HepG2 (cell line): ENCODE data around the gene CNBD2. TPM values are rescaled to one million over a fixed set of nuclear protein-coding genes. Genes with fewer than 3 reads are reported as not detected.

Experiments
- BRD4 ChIP-seq: sonication (generic); formaldehyde crosslinking; IDR thresholded peaks from 2 replicates; pipeline ENCODE4 v1.4.0; 2020; ENCODE audit warnings: missing genetic modification reagents
- GABPA ChIP-seq, 2 experiments: IDR thresholded peaks; 2 replicates each; pipeline ENCODE4 v1.6.1; 2011 to 2016; ENCODE audit warnings: low read depth in 2 of 2, low read length in 1 of 2, missing biosample characterization in 1 of 2, missing genetic modification characterization in 1 of 2
- HOXA3 ChIP-seq: sonication (generic); formaldehyde crosslinking; IDR thresholded peaks from 2 replicates; pipeline ENCODE4 v1.5.0; 2020; ENCODE audit warnings: missing genetic modification reagents
- KLF9 ChIP-seq: IDR thresholded peaks from 2 replicates; pipeline ENCODE4 v1.6.1; 2016; ENCODE audit warnings: low read depth
- MEIS1 ChIP-seq: sonication (generic); formaldehyde crosslinking; IDR thresholded peaks from 2 replicates; pipeline ENCODE4 v1.9.0; 2021; ENCODE audit warnings: mild to moderate bottlenecking, missing genetic modification reagents, moderate library complexity, borderline replicate concordance
- MTERF4 ChIP-seq: sonication (generic); formaldehyde crosslinking; IDR thresholded peaks from 2 replicates; pipeline ENCODE4 v1.8.0; 2023; ENCODE audit warnings: mild to moderate bottlenecking, missing genetic modification reagents
- NBN ChIP-seq: fragments of 450-650 bp; conservative IDR thresholded peaks from 2 replicates; pipeline ENCODE4 v1.6.1; 2017
- NFYC ChIP-seq: IDR thresholded peaks from 2 replicates; pipeline ENCODE4 v1.6.1; 2016; ENCODE audit warnings: missing genetic modification reagents, missing compliant biosample characterization
- NKX3-1 ChIP-seq: sonication (generic); formaldehyde crosslinking; IDR thresholded peaks from 2 replicates; pipeline ENCODE4 v1.5.0; 2020; ENCODE audit warnings: missing genetic modification reagents
- RBAK ChIP-seq: sonication (generic); formaldehyde crosslinking; IDR thresholded peaks from 2 replicates; pipeline ENCODE4 v1.5.1; 2020; ENCODE audit warnings: mild to moderate bottlenecking, missing genetic modification reagents
- TCF7L2 ChIP-seq: IDR thresholded peaks from 2 replicates; pipeline ENCODE4 v1.6.1; 2011; ENCODE audit warnings: mild to moderate bottlenecking, low read depth, low read length, moderate library complexity
- TFE3 ChIP-seq: IDR thresholded peaks from 2 replicates; pipeline ENCODE4 v1.6.1; 2016
- TOPORS ChIP-seq: sonication (generic); formaldehyde crosslinking; IDR thresholded peaks from 2 replicates; pipeline ENCODE4 v1.8.0; 2023; ENCODE audit warnings: mild to moderate bottlenecking, missing genetic modification reagents
- YEATS2 ChIP-seq: sonication (generic); formaldehyde crosslinking; IDR thresholded peaks from 2 replicates; pipeline ENCODE4 v1.4.0; 2020; ENCODE audit warnings: missing genetic modification reagents, borderline replicate concordance
- YY1 ChIP-seq: IDR thresholded peaks from 2 replicates; pipeline ENCODE4 v1.6.1; 2011; ENCODE audit warnings: low read length, low read depth, moderate library complexity, mild to moderate bottlenecking; ENCODE audit not compliant: insufficient read depth, insufficient replicate concordance
- ZMYM4 ChIP-seq: sonication (generic); formaldehyde crosslinking; IDR thresholded peaks from 2 replicates; pipeline ENCODE4 v1.8.1; 2023; ENCODE audit warnings: mild to moderate bottlenecking, missing genetic modification reagents
- ZNF101 ChIP-seq: sonication (generic); formaldehyde crosslinking; IDR thresholded peaks from 2 replicates; pipeline ENCODE4 v1.4.0; 2020; ENCODE audit warnings: mild to moderate bottlenecking, low read depth, missing genetic modification reagents, borderline replicate concordance
- ZNF354B ChIP-seq: sonication (generic); formaldehyde crosslinking; IDR thresholded peaks from 2 replicates; pipeline ENCODE4 v1.8.0; 2022; ENCODE audit warnings: mild to moderate bottlenecking, missing genetic modification reagents
- ZNF432 ChIP-seq: sonication (generic); formaldehyde crosslinking; IDR thresholded peaks from 2 replicates; pipeline ENCODE4 v1.5.0; 2020; ENCODE audit warnings: missing genetic modification reagents, mild to moderate bottlenecking, borderline replicate concordance
- ZNF501 ChIP-seq: sonication (generic); formaldehyde crosslinking; IDR thresholded peaks from 2 replicates; pipeline ENCODE4 v1.5.1; 2020; ENCODE audit warnings: mild to moderate bottlenecking, moderate library complexity, missing genetic modification reagents
- ZNF503 ChIP-seq: sonication (generic); formaldehyde crosslinking; IDR thresholded peaks from 2 replicates; pipeline ENCODE4 v1.4.0; 2020; ENCODE audit warnings: missing genetic modification reagents
- ZNF513 ChIP-seq: sonication (generic); formaldehyde crosslinking; conservative IDR thresholded peaks from 2 replicates; pipeline ENCODE4 v1.5.0; 2020; ENCODE audit warnings: missing genetic modification reagents
- ZNF605 ChIP-seq: sonication (generic); formaldehyde crosslinking; IDR thresholded peaks from 2 replicates; pipeline ENCODE4 v1.8.0; 2022; ENCODE audit warnings: mild to moderate bottlenecking, missing genetic modification reagents
- ZNF652 ChIP-seq: IDR thresholded peaks from 2 replicates; pipeline ENCODE4 v1.6.1; 2016; ENCODE audit warnings: low read depth, borderline replicate concordance
- ZSCAN9 ChIP-seq: IDR thresholded peaks from 2 replicates; pipeline ENCODE4 v1.6.1; 2016; ENCODE audit warnings: borderline replicate concordance
- polyA plus RNA-seq, 8 experiments: library from polyadenylated mRNA; depleted of rRNA in 3 of 8; stranded (reverse) in 7 of 8; unstranded in 1 of 8; fragments of >200 nt; fragmentation: Illumina TruSeq in 4 of 8; extraction: Trizol in 4 of 8; gene quantifications; 2 replicates each; pipeline versions ENCODE4 v1.2.1 to v1.2.3, GENCODE V29; 2011 to 2016; ENCODE audit warnings: low read depth in 4 of 8, missing spikeins in 1 of 8, mixed read lengths in 1 of 8; ENCODE audit not compliant: insufficient read depth in 1 of 8
- total RNA-seq, 5 experiments: library from RNA; depleted of rRNA; stranded (reverse); fragments of >200 nt; fragmentation: Illumina TruSeq; extraction: Trizol; gene quantifications; 2 replicates each; pipeline ENCODE4 v1.2.3, GENCODE V29; 2016; ENCODE audit warnings: low read depth in 1 of 5

CNBD2 gene
- total and polyA plus RNA-seq, 2 of the 13 experiments (the other 11 are each of a cell fraction or from before 2014, with no cell fraction given) = 12.4 to 22.8 TPM

- no peak for TF ChIP-seq MTERF4
- no peak for TF ChIP-seq ZNF501 (CRISPR knock-in tag)
- TF ChIP-seq NBN = no peak
- TF ChIP-seq ZMYM4 (CRISPR knock-in tag) = no peak
- TF ChIP-seq ZSCAN9 (CRISPR knock-in tag) = no peak
- no peak for TF ChIP-seq ZNF101 (CRISPR knock-in tag)
- no peak for TF ChIP-seq NKX3-1 (CRISPR knock-in tag)
- TF ChIP-seq YEATS2 (CRISPR knock-in tag) = no peak
- TF ChIP-seq ZNF503 (CRISPR knock-in tag) = peak; percentile 40; the same call in 1 of the 2 replicates
- no peak for TF ChIP-seq TCF7L2
- TF ChIP-seq TFE3 (CRISPR knock-in tag) = no peak
- TF ChIP-seq RBAK (CRISPR knock-in tag) = no peak; the same call in 1 of the 2 replicates
- TF ChIP-seq ZNF652 (CRISPR knock-in tag) = no peak
- no peak for TF ChIP-seq YY1
- TF ChIP-seq NFYC (CRISPR knock-in tag) = 0 out of 2 replicates have a peak, but pooled peaks have one; percentile 6
- TF ChIP-seq ZNF432 = 0 out of 2 replicates have a peak, but pooled peaks have one; percentile 15
- TF ChIP-seq ZNF354B (CRISPR knock-in tag) = no peak
- no peak for TF ChIP-seq MEIS1 (CRISPR knock-in tag)
- no peak for TF ChIP-seq GABPA (IDR thresholded peaks at IDR 0.05; ENCODE audit: low read depth, low read length)
- TF ChIP-seq GABPA (CRISPR knock-in tag; IDR thresholded peaks at IDR 0.05; ENCODE audit: low read depth) = no peak; the same call in 1 of the 2 replicates
- no peak for TF ChIP-seq TOPORS (CRISPR knock-in tag)
- 0 out of 2 replicates have a peak, but pooled peaks have one; percentile 47 for TF ChIP-seq KLF9
- no peak for TF ChIP-seq BRD4 (CRISPR knock-in tag)
- TF ChIP-seq ZNF605 (CRISPR knock-in tag) = peak; percentile 58; the same call in 1 of the 2 replicates
- no peak for TF ChIP-seq ZNF513
- no peak for TF ChIP-seq HOXA3 (CRISPR knock-in tag)
Measured at GRCh38 chr20:35952480-35953386, 15.7 kb upstream of the CNBD2 start (continued).
